Measurements from ENCODE around the gene ZNF561. TPM values are rescaled to one million over a fixed set of nuclear protein-coding genes. Genes with fewer than 3 reads are reported as not detected.

Gene ZNF561
- total RNA-seq (2022; extraction: Qiagen RNA extraction) = 8.3 to 10.7 TPM (median 9.6 TPM) in 5 replicates

GRCh38 chr19:9621156-9622037 lies at the start of gene ZNF561:
Gene ZNF561 (minus strand): TSS chr19:9621232. CDS start chr19:9619456, 1,776 bp downstream.

DNA sequence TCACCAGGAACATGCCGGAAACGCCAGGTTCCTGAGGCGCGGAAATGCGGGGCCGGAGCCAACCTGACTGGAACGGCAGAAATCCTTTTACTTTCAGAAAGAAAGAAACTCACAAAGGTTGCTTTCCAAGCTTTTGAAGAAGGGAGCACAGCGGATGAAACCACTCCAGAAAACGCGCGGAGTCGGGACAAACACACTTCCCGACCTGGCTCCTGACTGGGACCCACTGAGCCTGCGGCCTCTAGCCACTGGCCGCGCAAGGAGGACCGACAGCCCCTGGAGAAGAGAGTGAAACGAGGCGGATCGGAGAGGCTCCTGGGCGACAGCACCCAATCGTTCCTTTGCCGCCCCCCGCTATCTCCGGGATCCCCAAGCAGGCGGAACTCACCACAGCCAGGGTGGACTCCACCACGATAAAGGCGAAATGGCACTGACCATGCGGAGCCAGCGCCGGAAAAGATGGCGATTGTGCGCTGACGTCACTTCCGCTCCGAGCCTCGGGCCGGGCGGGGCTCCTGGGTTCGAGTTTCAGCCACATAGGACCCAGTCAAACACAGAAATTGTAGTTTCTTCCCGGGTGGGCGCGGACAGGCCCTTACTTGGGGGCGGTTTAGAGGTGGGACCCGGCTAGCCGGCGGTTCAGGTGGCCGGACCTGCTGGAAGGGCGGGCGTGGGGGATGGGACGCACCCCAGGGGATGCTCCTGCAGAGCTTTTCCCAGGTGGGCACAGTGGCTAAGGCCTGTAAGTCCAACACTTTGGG lies 36.8 kb downstream of the ZNF561 start, which contains the start of gene ZNF121:
TSS of gene ZNF121 (minus strand) at position 432 of the 761 bp plus-strand sequence. CDS start 16,407 bp downstream, outside the sequence.

Other genes starting within 250 kb of the ZNF561 start
- 3.1 to 4.3 TPM (median 3.4 TPM) in 5 replicates for gene ZNF266, start 185.7 kb downstream of the ZNF561 start, total RNA-seq (2022; extraction: Qiagen RNA extraction)
- gene ZNF560, start 122.6 kb downstream of the ZNF561 start, total RNA-seq (2022; extraction: Qiagen RNA extraction) = not detected in 5 replicates
- gene ZNF426, start 82.6 kb downstream of the ZNF561 start, total RNA-seq (2022; extraction: Qiagen RNA extraction) = 0.73 to 1.2 TPM (median 1.1 TPM) in 5 replicates
- 2.8 to 3.7 TPM (median 2.9 TPM) in 5 replicates for gene ZNF121, start 36.7 kb downstream of the ZNF561 start, total RNA-seq (2022; extraction: Qiagen RNA extraction)
- gene ZNF562, start 53.9 kb upstream of the ZNF561 start, total RNA-seq (2022; extraction: Qiagen RNA extraction) = 4.9 to 6.9 TPM (median 6.2 TPM) in 5 replicates
- 0.72 to 1.2 TPM (median 1.1 TPM) in 5 replicates for gene ZNF846, start 147.5 kb upstream of the ZNF561 start, total RNA-seq (2022; extraction: Qiagen RNA extraction)
- 12.3 to 13.9 TPM (median 12.7 TPM) in 5 replicates for gene FBXL12, start 197.8 kb upstream of the ZNF561 start, total RNA-seq (2022; extraction: Qiagen RNA extraction)
- 399 to 484 TPM (median 422 TPM) in 5 replicates for gene UBL5, start 206.7 kb upstream of the ZNF561 start, total RNA-seq (2022; extraction: Qiagen RNA extraction)
- 55.0 to 80.7 TPM (median 79.5 TPM) in 5 replicates for gene PIN1, start 214.1 kb upstream of the ZNF561 start, total RNA-seq (2022; extraction: Qiagen RNA extraction)

Measured in A549 treated with Mapracorat at 1 μM for 4 hours (cell line).